Stimulated activated CD8-positive, alpha-beta memory T cell treated with anti-CD3 and anti-CD28 coated beads, Interleukin-2, amount 100 ng/mL, for 48 hours (primary cell): ENCODE measurements around the gene KIF2C.
"Not testable (repeated sequence)": the region's sequence is repeated elsewhere in the genome, so short reads cannot be mapped to it uniquely, and the experiment has no call there.

Experiments used
- DNase-seq, 2 donors: peaks; one replicate each; pipeline ENCODE4 v3.0.0-alpha.2; 2020; ENCODE audit warnings: low read depth in 2 of 2

The KIF2C gene

DNA sequence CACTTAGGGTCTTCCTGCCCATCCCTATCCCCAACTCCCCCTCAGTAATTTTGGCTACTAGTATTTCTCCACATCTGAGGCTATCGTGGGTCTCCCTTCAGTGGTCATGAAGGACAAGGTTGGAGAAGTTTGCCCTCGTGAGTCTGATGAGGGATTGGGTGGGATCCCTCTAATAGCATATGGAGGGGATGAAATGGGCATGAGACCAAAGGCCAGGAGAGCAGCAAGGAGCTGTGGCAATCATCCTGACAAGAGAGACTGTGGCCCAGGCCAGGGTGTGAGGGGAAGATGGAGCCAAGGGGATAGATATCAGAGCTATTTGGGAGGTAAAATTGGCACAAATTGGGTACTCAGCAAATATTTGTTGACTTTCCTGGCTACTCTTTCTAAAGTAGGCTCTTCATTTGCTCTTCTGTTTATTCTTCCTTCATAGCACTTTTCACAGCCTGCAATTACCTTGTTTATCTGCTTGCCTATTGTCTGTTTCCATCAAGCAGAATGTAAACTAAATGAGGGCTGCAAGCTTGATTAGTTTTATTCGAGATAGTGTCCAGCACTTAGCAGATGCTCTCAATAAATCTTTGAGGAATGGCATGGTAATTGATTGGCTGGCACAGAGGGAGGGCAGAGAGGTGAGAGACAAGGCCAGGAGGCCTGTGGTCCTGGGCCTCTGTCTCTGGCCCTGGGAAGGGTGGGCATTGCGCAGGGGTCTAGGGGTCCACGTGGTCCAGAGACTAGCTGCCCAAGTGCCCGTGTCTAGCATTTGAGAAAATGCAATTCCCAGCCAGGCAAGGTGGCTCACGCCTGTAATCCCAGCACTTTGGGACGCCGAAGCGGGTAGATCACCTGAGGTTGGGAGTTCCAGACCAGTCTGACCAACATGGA, 59.1 kb downstream of the KIF2C start:
- no peak for DNase-seq

DNA sequence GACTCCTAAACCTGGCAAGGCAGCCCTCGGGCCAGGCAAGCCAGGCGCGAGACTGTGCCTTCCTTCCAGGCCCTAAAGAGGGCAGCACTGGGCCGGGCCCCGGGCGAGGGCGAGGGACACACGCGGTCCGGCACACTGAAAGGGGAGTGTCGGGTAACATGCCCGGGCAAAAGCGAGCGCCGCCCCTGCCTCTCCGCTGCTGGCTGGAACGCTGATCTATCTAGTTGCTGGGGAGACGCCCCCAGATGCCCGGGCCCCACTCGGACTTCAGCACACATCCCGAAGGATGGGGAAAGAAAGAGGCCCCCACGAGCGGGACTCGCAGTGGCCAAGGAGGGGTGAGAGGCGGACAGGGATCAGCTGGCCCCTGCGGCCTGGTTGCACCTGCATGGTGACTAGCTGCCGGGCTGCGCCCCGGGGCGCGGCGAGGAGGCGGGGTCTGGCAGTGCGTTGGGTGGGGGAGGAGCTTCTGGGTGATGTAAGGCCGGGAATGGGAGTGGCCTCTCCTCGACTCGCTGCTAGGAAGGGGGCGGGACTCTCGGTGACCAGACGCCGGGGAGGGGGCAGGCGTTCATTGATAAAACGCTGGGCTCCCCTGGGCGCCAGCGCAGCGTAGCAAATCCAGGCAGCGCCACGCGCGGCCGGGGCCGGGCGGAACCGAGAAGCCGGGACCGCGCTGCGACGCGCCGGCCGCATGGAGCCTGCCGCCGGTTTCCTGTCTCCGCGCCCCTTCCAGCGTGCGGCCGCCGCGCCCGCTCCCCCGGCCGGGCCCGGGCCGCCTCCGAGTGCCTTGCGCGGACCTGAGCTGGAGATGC, 60.3 kb downstream of the KIF2C start, which contains the start of gene PLK3:
TSS of gene PLK3 (plus strand) at position 608 of the 815 bp plus-strand sequence. CDS start at position 695, 87 bp downstream.
- DNase-seq: peak; percentile 96 to 97

DNA sequence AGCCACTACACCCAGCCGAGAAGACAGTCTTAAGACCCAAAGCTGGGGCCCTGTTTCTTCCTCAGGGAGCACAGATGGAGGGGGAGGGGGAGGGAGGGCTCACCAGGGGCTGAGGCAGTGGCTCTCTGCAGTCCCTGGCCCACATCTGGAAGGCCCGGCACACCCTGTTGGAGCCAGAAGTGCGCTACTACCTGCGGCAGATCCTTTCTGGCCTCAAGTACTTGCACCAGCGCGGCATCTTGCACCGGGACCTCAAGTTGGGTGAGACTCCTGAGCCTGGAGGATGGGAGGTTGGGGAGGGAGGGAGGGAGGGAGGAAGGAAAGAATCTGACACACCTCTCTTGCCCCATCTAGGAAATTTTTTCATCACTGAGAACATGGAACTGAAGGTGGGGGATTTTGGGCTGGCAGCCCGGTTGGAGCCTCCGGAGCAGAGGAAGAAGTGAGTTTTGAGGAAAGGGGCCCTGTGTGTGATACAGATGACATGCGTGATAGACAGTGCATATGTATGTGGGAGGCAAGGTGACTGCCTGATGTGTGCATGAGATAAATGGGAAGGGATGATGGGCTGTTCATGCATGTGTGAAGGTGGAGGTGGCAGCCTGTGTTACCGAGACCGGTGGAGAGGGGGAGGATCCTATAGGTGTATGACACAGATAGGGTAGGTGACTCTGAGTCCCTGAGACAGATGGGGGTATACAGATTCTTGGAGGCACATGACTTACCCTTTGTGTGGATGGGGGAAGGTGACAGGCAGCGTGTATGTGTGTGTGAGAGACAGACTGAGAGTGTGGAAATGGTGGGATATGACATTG, 62.1 kb downstream of the KIF2C start:
- DNase-seq: no peak

DNA sequence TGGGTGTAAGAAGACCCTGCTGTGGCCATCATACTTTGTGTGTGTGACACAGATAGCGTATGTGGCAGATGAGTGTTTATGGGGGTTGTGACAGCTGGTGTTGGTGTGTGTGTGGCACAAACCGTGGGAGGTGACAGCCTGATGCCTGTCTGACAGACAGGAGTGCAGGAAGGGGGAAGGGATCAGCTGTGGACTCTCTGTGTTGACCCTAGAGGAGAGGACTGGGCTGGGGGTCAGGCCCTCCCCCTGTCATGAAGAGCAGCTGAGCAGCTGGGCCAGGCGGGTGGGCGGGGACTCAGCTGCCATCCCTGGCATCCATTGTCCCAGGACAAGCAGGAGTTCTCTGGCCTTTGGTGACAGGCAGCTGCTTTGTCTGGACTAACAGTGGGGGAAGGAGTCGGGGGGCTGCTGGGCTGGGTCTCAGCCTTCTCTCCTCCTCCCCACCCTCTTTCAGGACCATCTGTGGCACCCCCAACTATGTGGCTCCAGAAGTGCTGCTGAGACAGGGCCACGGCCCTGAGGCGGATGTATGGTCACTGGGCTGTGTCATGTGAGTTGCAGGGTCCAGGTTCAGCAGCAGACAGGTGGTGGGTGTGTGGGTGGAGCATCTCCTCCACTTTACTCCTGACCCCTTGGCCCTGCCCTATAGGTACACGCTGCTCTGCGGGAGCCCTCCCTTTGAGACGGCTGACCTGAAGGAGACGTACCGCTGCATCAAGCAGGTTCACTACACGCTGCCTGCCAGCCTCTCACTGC, 62.8 kb downstream of the KIF2C start:
- no peak for DNase-seq

- DNase-seq: no peak
These were observed 63.4 kb downstream of the KIF2C start for GRCh38 chr1:44803062-44803311.

DNA sequence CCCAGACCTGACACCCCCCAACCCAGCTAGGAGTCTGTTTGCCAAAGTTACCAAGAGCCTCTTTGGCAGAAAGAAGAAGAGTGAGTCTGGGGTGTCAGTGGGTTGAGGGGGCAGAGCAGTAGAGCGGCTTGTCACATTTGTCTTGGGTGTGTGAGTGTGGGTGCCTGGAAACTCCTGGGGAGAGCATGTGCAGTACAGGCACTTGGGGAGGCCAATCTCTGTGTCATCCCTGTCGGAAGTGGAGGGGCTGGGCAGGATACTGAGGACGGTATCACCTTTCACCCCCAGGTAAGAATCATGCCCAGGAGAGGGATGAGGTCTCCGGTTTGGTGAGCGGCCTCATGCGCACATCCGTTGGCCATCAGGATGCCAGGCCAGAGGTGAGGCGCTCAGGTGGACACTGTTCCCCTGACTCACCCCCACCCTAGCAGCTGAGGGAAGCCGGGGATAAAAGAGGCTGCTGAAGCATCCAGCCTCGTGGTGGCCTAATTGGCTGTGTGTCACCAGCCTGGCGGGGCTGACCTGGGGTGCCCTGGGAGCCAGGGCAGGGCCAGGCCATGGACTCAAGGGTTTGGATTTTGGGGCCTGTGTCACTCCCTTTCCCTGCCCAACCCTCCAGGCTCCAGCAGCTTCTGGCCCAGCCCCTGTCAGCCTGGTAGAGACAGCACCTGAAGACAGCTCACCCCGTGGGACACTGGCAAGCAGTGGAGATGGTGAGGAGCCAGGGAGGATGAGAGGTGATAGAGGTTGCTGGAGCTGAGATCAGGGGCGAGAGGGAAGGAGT, 63.9 kb downstream of the KIF2C start:
- DNase-seq: no peak

DNA sequence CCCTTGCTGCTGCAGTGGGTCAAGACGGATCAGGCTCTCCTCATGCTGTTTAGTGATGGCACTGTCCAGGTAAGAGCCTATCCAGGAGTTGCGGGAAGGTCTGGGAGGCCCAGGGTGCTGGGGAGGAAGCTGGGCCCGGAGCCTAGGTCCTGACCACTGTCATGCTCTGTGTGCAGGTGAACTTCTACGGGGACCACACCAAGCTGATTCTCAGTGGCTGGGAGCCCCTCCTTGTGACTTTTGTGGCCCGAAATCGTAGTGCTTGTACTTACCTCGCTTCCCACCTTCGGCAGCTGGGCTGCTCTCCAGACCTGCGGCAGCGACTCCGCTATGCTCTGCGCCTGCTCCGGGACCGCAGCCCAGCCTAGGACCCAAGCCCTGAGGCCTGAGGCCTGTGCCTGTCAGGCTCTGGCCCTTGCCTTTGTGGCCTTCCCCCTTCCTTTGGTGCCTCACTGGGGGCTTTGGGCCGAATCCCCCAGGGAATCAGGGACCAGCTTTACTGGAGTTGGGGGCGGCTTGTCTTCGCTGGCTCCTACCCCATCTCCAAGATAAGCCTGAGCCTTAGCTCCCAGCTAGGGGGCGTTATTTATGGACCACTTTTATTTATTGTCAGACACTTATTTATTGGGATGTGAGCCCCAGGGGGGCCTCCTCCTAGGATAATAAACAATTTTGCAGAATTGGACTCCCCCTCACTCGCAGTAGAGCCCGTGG, 65.8 kb downstream of the KIF2C start:
- no peak for DNase-seq

DNA sequence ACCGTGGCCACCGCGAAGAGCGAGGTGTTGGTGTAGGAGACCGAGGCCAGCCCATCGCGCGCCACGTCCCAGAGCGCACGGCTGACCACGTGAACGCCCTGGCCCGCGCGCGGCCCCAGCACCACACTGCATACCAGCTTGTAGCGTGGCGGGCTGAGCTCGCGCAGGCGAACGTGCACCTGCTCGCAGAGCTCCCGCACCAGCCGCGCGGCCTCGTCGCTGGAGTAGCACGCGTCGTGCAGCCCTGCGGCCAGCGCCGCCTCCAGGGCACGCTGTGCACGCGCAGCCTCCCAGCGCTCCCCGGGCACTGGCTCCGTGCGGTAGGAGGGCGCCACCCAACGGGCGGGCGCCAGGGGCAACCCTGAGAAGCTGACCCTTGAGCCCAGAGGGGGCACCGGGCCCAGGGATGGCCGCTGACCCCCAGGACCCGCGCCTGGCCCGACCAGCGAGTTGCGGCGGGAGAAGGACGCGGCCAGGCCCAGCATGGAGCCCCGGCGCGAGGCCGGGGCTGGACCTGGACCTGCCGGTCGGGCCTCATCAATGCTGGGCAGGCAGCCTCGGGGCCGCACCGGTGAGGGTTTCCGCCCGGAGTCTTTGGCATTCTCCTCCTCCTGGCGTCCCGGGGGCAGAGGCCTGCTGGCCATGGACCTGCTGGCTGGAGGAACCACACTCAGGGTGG, 66.5 kb downstream of the KIF2C start:
- no peak for DNase-seq

DNA sequence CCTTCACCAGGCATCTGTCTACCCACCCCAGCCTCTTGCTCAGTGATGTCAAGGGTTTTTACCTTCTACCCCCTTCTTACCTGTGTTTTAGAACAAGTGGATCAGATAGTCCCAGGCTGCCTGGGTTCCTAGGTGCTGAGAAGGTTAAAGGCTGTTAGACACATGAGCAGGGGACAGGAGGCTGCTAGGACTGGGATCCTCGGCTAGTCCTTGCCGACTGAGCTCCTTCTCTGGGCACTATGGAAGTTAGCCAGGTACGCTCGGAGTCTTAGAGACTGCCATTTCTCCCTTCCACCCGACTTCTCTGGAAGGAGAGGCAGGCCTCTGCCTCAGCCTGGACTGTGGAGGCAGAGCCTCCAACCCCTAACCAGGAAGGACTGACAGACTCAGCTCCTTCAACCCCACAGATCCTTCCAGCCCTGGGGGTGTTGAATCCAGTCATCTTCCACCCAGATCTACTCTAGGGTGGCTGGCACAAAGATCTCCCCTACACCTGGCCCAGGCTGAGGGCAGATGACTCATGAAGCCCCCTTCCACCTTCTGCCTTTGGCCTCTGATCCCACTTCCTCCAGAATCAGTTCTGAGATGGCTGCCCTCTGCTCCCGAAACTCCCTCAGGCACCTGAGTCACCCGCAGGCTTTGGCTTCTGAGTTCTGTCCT, 67.2 kb downstream of the KIF2C start, which contains the start of gene DYNLT4:
TSS of gene DYNLT4 (minus strand) at position 648 of the 660 bp plus-strand sequence. CDS start 683 bp downstream, outside the sequence.
- DNase-seq: no peak

DNA sequence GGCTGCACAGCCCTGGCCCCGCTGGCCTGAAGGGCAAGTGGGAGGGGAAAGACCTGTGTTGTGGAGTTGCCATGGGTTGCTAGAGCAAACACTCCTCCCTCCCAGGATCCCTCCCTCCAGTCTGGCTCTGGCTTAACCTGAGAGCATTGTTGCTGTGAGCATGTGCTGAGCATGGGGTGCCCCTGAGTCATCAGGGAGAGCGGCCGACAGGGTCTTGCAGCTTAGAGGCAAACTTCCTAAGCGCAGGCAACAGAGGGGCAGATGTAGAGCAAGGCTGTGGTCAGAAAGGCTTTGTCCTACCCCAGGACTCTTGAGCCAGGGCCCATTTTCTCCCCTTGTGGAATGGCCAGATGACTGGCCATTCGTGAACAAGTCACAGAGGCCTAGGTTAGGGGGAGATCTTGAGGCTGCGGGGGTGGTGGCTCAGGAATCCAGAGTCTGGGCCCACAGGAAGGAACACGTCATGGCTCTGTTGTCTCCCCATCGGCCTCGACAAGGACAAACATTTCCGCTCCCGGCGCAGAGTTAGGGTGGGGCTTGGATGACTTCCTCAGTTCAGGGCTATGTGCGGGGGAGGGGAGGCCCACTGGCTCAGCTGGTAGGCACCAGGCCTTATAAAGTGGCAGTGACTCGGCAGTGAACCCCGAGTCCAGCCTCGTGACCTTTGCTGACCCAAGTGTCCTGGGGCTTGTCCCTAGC, 67.9 kb downstream of the KIF2C start:
- peak; percentile 82 to 86 for DNase-seq

GRCh38 chr1:44808063-44808937, 68.7 kb downstream of the KIF2C start, which contains the start of gene BTBD19:
Gene BTBD19, plus strand, starts transcription at chr1:44808523. Its CDS starts 298 bp downstream, at chr1:44808821.
- peak; percentile 66 to 68 for DNase-seq

GRCh38 chr1:44808938-44809917, 69.6 kb downstream of the KIF2C start:
- peak; percentile 72 to 84 for DNase-seq

GRCh38 chr1:44810101-44810761, 70.6 kb downstream of the KIF2C start:
- DNase-seq: no peak

- DNase-seq: not testable (repeated sequence)
These were observed 71.1 kb downstream of the KIF2C start for GRCh38 chr1:44810762-44811105.

- no peak for DNase-seq
These were observed 71.6 kb downstream of the KIF2C start for GRCh38 chr1:44811234-44811633.
